ENCODE results near the gene AP4B1. TPM values are rescaled to one million over a fixed set of nuclear protein-coding genes. Genes with fewer than 3 reads are reported as not detected.
A peak's percentile ranks its signal among the peaks of the same experiment; 100 is the strongest.

The AP4B1 gene
- total and polyA plus RNA-seq, 9 of the 15 experiments (the other 6 are each of a cell fraction or from before 2014, with no cell fraction given) = 15.8 to 36.5 (median 24.6) TPM

DNA sequence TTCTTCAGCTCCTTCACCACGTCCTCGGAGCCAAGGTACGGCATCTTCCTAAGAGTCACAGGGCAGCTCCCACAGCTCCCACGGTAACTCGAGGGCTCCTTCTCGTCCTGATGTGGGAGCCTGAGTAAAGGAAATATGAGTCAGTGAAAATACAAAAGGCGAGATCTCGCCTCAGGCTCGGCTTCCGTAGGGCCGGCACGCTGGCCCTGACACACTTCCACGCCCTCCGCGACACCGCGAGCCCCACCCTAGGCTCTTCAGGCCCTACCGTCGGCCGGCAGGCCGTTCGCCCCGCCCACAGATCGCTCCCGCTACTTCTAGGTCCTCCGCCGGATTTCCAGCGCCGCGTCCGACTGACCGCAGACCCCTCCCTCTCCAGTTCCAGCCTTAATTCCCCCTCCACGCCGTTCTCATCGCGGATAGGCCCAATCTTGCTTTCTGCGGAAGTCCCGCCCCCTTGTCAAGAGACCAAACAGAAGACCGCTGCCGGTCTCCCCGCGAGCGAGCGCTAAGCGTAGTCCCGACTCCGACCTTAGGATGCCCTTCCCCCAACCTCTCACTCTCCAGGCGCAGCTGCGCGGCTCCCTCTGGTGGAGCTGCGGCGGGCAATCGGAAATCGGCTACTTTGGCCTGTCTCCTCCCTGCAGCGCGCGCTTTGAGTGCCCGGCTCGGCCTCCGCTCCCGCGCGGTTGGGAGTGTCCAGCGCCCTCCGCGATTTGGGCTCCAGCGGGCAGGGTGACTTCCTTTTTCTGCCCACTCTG, at the start of gene AP4B1, which contains the start of gene DCLRE1B (continued):
- TF ChIP-seq GABPB1 (CRISPR knock-in tag; IDR thresholded peaks at IDR 0.05) (peak; percentile 97), MAFG (tag; conservative IDR thresholded peaks at IDR 0.05) (0 out of 2 replicates have a peak, but pooled peaks have one; percentile 14), ZNF263 (CRISPR knock-in tag; IDR thresholded peaks at IDR 0.05; ENCODE audit: borderline replicate concordance) (no peak), ARHGAP35 (IDR thresholded peaks at IDR 0.05; ENCODE audit: partially characterized antibody) (no peak), FOS (IDR thresholded peaks at IDR 0.05; ENCODE audit: extremely low read depth, insufficient read length) (peak; percentile 27), POLR2B (IDR thresholded peaks at IDR 0.05; ENCODE audit: low read depth, partially characterized antibody) (peak; percentile 81), ZNF436 (CRISPR knock-in tag; IDR thresholded peaks at IDR 0.05) (no peak), EP400 (IDR thresholded peaks at IDR 0.05) (peak; percentile 95), ZC3H8 (IDR thresholded peaks at IDR 0.05) (no peak), KAT2B (IDR thresholded peaks at IDR 0.05; ENCODE audit: low read depth, low read length) (no peak), NUFIP1 (IDR thresholded peaks at IDR 0.05; ENCODE audit: partially characterized antibody) (peak; percentile 39), ETV5 (CRISPR knock-in tag; IDR thresholded peaks at IDR 0.05; ENCODE audit: low read depth) (0 out of 2 replicates have a peak, but pooled peaks have one; percentile 23), PHB (CRISPR knock-in tag; IDR thresholded peaks at IDR 0.05) (no peak), GABPA (tag; conservative IDR thresholded peaks at IDR 0.05; ENCODE audit: low read depth) (peak; percentile 95), DNMT1 (IDR thresholded peaks at IDR 0.05) (no peak), HNRNPLL (IDR thresholded peaks at IDR 0.05; ENCODE audit: low read depth, low read length, poor library complexity, severe bottlenecking) (peak; percentile 93), RBM14 (IDR thresholded peaks at IDR 0.05; ENCODE audit: borderline replicate concordance, insufficient read depth, low read depth, low read length) (no peak), L3MBTL2 (IDR thresholded peaks at IDR 0.05) (peak; percentile 83), PHF21A (IDR thresholded peaks at IDR 0.05; ENCODE audit: borderline replicate concordance, low read depth) (peak; percentile 98), POU5F1 (IDR thresholded peaks at IDR 0.05; ENCODE audit: borderline replicate concordance, low read depth, low read length, partially characterized antibody) (peak; percentile 51), NCOR1 (IDR thresholded peaks at IDR 0.05) (peak; percentile 78), NBN (IDR thresholded peaks at IDR 0.05; ENCODE audit: low read depth) (peak; percentile 79)
- TF ChIP-seq, protein P1, sequence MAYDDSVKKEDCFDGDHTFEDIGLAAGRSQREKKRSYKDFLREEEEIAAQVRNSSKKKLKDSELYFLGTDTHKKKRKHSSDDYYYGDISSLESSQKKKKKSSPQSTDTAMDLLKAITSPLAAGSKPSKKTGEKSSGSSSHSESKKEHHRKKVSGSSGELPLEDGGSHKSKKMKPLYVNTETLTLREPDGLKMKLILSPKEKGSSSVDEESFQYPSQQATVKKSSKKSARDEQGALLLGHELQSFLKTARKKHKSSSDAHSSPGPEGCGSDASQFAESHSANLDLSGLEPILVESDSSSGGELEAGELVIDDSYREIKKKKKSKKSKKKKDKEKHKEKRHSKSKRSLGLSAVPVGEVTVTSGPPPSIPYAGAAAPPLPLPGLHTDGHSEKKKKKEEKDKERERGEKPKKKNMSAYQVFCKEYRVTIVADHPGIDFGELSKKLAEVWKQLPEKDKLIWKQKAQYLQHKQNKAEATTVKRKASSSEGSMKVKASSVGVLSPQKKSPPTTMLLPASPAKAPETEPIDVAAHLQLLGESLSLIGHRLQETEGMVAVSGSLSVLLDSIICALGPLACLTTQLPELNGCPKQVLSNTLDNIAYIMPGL (CRISPR knock-in tag; IDR thresholded peaks at IDR 0.05) = peak; percentile 45
- TF ChIP-seq, protein P2, sequence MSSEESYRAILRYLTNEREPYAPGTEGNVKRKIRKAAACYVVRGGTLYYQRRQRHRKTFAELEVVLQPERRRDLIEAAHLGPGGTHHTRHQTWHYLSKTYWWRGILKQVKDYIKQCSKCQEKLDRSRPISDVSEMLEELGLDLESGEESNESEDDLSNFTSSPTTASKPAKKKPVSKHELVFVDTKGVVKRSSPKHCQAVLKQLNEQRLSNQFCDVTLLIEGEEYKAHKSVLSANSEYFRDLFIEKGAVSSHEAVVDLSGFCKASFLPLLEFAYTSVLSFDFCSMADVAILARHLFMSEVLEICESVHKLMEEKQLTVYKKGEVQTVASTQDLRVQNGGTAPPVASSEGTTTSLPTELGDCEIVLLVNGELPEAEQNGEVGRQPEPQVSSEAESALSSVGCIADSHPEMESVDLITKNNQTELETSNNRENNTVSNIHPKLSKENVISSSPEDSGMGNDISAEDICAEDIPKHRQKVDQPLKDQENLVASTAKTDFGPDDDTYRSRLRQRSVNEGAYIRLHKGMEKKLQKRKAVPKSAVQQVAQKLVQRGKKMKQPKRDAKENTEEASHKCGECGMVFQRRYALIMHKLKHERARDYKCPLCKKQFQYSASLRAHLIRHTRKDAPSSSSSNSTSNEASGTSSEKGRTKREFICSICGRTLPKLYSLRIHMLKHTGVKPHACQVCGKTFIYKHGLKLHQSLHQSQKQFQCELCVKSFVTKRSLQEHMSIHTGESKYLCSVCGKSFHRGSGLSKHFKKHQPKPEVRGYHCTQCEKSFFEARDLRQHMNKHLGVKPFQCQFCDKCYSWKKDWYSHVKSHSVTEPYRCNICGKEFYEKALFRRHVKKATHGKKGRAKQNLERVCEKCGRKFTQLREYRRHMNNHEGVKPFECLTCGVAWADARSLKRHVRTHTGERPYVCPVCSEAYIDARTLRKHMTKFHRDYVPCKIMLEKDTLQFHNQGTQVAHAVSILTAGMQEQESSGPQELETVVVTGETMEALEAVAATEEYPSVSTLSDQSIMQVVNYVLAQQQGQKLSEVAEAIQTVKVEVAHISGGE (CRISPR knock-in tag; IDR thresholded peaks at IDR 0.05) = peak in 2 of 3 experiments; percentile 17 to 93; a peak in 2 of 6 replicates

Data from K562 (cell line).